CD4-positive, alpha-beta memory T cell (primary cell): Measurements from ENCODE around the gene HAO1. TPM values are rescaled to one million over a fixed set of nuclear protein-coding genes. Genes with fewer than 3 reads are reported as not detected.
"Not testable (repeated sequence)": the region's sequence is repeated elsewhere in the genome, so short reads cannot be mapped to it uniquely, and the experiment has no call there.

Experiments used
- CTCF ChIA-PET: fragments of 350-600 bp; sonication (Branson Sonifier 250); formaldehyde crosslinking; loops from one replicate; lab custom pipeline; 2021; ENCODE audit warnings: inconsistent platforms; ENCODE audit not compliant: partially characterized antibody; lab: Charles Lee
- POLR2A ChIA-PET: fragments of 350-600 bp; sonication (Branson Sonifier 250); formaldehyde crosslinking; loops from one replicate; lab custom pipeline; 2021; ENCODE audit not compliant: partially characterized antibody; lab: Charles Lee
- DNase-seq, 5 donors: peaks; one replicate each; pipeline versions ENCODE4 v3.0.0 to v3.0.0-alpha.2; 2020 to 2022; ENCODE audit warnings: mixed read lengths in 1 of 5
- H3K27ac ChIP-seq: one replicate; pipeline ENCODE4 v1.7.0; 2013; ENCODE audit warnings: low read depth, low read length
- H3K27me3 ChIP-seq: 2 replicates; pipeline ENCODE4 v1.7.0; 2013; ENCODE audit warnings: mild to moderate bottlenecking, low read length, moderate library complexity; ENCODE audit not compliant: insufficient read depth
- H3K36me3 ChIP-seq: 2 replicates; pipeline ENCODE4 v1.7.0; 2013; ENCODE audit warnings: mild to moderate bottlenecking, low read length, moderate library complexity; ENCODE audit not compliant: insufficient read depth
- H3K4me1 ChIP-seq: 2 replicates; pipeline ENCODE4 v1.7.0; 2013; ENCODE audit warnings: mild to moderate bottlenecking, low read length, moderate library complexity; ENCODE audit not compliant: insufficient read depth
- H3K4me3 ChIP-seq, 2 donors: one replicate each; pipeline ENCODE4 v1.7.0; 2013; ENCODE audit warnings: low read length in 2 of 2, mild to moderate bottlenecking in 1 of 2
- H3K9me3 ChIP-seq, 2 donors: one replicate each; pipeline ENCODE4 v1.7.0; 2013; ENCODE audit warnings: low read length in 2 of 2, control low read depth in 1 of 2; ENCODE audit not compliant: control insufficient read depth in 1 of 2
- H3K27ac Mint-ChIP-seq, 7 donors: one replicate each; pipeline ENCODE4 v1.8.0; 2020 to 2021; ENCODE audit warnings: mixed read lengths in 7 of 7, mild to moderate bottlenecking in 6 of 7, inconsistent platforms in 3 of 7, moderate library complexity in 3 of 7
- H3K27me3 Mint-ChIP-seq, 2 donors: one replicate each; pipeline ENCODE4 v1.8.0; 2020 to 2021; ENCODE audit warnings: mixed read lengths in 2 of 2
- H3K36me3 Mint-ChIP-seq, 2 donors: one replicate each; pipeline ENCODE4 v1.8.0; 2020 to 2021; ENCODE audit warnings: mixed read lengths in 2 of 2, inconsistent platforms in 1 of 2, mild to moderate bottlenecking in 1 of 2
- H3K4me1 Mint-ChIP-seq, 4 donors: one replicate each; pipeline ENCODE4 v1.8.0; 2020 to 2021; ENCODE audit warnings: mixed read lengths in 4 of 4, mild to moderate bottlenecking in 1 of 4
- H3K4me3 Mint-ChIP-seq, 8 donors: one replicate each; pipeline ENCODE4 v1.8.0; 2020 to 2021; ENCODE audit warnings: mixed read lengths in 8 of 8, mild to moderate bottlenecking in 7 of 8, moderate library complexity in 6 of 8, inconsistent platforms in 3 of 8
- H3K9me3 Mint-ChIP-seq, 8 donors: one replicate each; pipeline ENCODE4 v1.8.0; 2020 to 2021; ENCODE audit warnings: mixed read lengths in 8 of 8, mild to moderate bottlenecking in 5 of 8, inconsistent platforms in 3 of 8, moderate library complexity in 1 of 8
- intact Hi-C: fragments of 100-400 bp; cut with micrococcal nuclease; formaldehyde crosslinking; loops from one replicate; pipeline ENCODE4 v1.15.1; 2023
- polyA plus RNA-seq, 2 donors: library from polyadenylated mRNA; unstranded; fragments of 300-500 nt; fragmentation: Illumina TruSeq; gene quantifications; one replicate each; pipeline ENCODE4 v1.2.3, GENCODE V29; 2021
- total RNA-seq, 2 experiments: library from RNA; stranded (reverse); gene quantifications; one replicate each; pipeline ENCODE4 v1.2.3, GENCODE V29; 2021

Gene HAO1
- total and polyA plus RNA-seq, 4 experiments from 2014 or later = not detected

DNA sequence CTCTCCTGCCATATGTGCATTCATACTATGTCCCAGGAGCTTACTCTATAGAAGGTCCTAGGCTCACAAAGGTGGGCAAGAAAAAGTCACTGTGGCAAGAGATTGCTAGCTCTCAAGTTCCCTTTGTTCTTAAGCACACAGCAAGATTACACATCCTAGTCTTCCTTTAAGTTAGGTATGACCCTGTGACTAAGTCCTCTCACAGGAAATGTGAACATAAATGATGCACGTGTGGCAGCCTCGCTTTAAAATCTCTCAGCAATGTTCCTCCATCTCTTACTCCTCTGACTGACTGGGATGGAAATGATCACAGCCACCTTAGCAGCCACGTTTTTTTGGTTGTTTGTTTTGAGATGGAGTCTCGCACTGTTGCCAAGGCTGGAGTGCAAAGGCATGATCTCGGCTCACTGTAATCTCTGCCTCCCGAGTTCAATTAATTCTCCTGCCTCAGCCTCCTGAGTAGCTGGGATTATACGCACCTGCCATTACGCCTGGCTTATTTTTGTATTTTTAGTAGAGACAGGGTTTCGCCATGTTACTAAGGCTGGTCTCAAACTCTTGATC is 35.7 kb upstream of the HAO1 start:
- Mint-ChIP-seq H3K4me1 (peaks cover 6 to 9% (median 7%) of the 10 kb centered on the region in 4 donors), H3K27me3 (no peaks in the 10 kb centered on the region), H3K27ac (no peak overlapping the region), H3K9me3 (no peaks in the 10 kb centered on the region), H3K36me3 (peaks cover 14% of the 10 kb centered on the region in 2 donors), H3K4me3 (no peak overlapping the region)
- Histone ChIP-seq H3K27ac (no peak overlapping the region), H3K36me3 (no peaks in the 10 kb centered on the region), H3K27me3 (no peaks in the 10 kb centered on the region), H3K4me3 (no peak overlapping the region), H3K9me3 (no peaks in the 10 kb centered on the region), H3K4me1 (no peaks in the 10 kb centered on the region)
- intact Hi-C loops = no loop called here
- no peak for DNase-seq
- POLR2A ChIA-PET = interaction anchor here (1.1 to 1.9 kb wide), 2 partner anchors 8 to 44 kb away, joined by 3 to 6 read pairs; partner anchors contain the start of gene TMX4
- CTCF ChIA-PET = no interaction called here

GRCh38 chr20:7974785-7975435 is 34.7 kb upstream of the HAO1 start:
- H3K27ac ChIP-seq = no peak overlapping the region
- H3K9me3 ChIP-seq = no peaks in the 10 kb centered on the region
- POLR2A ChIA-PET = interaction anchor here (1.1 to 1.9 kb wide), 2 partner anchors 9 to 45 kb away, joined by 3 to 6 read pairs; partner anchors contain the start of gene TMX4
- intact Hi-C loops = no loop called here
- no peaks in the 10 kb centered on the region for H3K27me3 ChIP-seq
- H3K4me3 Mint-ChIP-seq = no peak overlapping the region
- H3K4me1 Mint-ChIP-seq = no peaks in the 10 kb centered on the region
- H3K27me3 Mint-ChIP-seq = peaks cover 0 to 4% of the 10 kb centered on the region in 2 donors
- peaks cover 4 to 8% of the 10 kb centered on the region in 2 donors for H3K36me3 Mint-ChIP-seq
- H3K27ac Mint-ChIP-seq = peak overlapping the region in 1 of 7 donors; percentile 29
- CTCF ChIA-PET = no interaction called here
- no peaks in the 10 kb centered on the region for H3K36me3 ChIP-seq
- no peak overlapping the region for H3K4me3 ChIP-seq
- DNase-seq = no peak
- no peaks in the 10 kb centered on the region for H3K9me3 Mint-ChIP-seq
- H3K4me1 ChIP-seq = no peaks in the 10 kb centered on the region

GRCh38 chr20:7971536-7972280 is 31.4 kb upstream of the HAO1 start:
- no peaks in the 10 kb centered on the region for H3K36me3 ChIP-seq
- no peaks in the 10 kb centered on the region for H3K27me3 ChIP-seq
- DNase-seq = no peak
- H3K27ac Mint-ChIP-seq = no peak overlapping the region
- H3K4me3 Mint-ChIP-seq = no peak overlapping the region
- intact Hi-C loops = no loop called here
- H3K4me3 ChIP-seq = no peak overlapping the region
- no peaks in the 10 kb centered on the region for H3K9me3 Mint-ChIP-seq
- no peak overlapping the region for H3K27ac ChIP-seq
- CTCF ChIA-PET = interaction anchor here (0.8 kb wide), 1 partner anchor 13 kb away, joined by 3 read pairs; no protein-coding TSS in a partner anchor
- H3K4me1 ChIP-seq = no peaks in the 10 kb centered on the region
- POLR2A ChIA-PET = interaction anchor here (1.0 kb wide), 1 partner anchor 11 kb away, joined by 3 read pairs; no protein-coding TSS in a partner anchor
- H3K9me3 ChIP-seq = no peaks in the 10 kb centered on the region
- no peaks in the 10 kb centered on the region for H3K4me1 Mint-ChIP-seq
- peaks cover 1 to 4% of the 10 kb centered on the region in 2 donors for H3K27me3 Mint-ChIP-seq
- no peaks in the 10 kb centered on the region for H3K36me3 Mint-ChIP-seq

GRCh38 chr20:7967199-7967844 is 27.1 kb upstream of the HAO1 start:
- intact Hi-C loops = no loop called here
- Histone ChIP-seq H3K9me3 (no peaks in the 10 kb centered on the region), H3K4me3 (no peak overlapping the region), H3K27me3 (no peaks in the 10 kb centered on the region), H3K36me3 (no peaks in the 10 kb centered on the region), H3K4me1 (no peaks in the 10 kb centered on the region), H3K27ac (no peak overlapping the region)
- no peak overlapping the region for H3K27ac Mint-ChIP-seq
- no peaks in the 10 kb centered on the region for H3K36me3 Mint-ChIP-seq
- ChIA-PET CTCF (interaction anchor here (1.4 kb wide), 1 partner anchor 31 kb away, joined by 3 read pairs; no protein-coding TSS in a partner anchor), POLR2A (no interaction called here)
- no peaks in the 10 kb centered on the region for H3K9me3 Mint-ChIP-seq
- peaks cover 7 to 13% of the 10 kb centered on the region in 2 donors for H3K27me3 Mint-ChIP-seq
- H3K4me1 Mint-ChIP-seq = no peaks in the 10 kb centered on the region
- H3K4me3 Mint-ChIP-seq = no peak overlapping the region
- no peak for DNase-seq

GRCh38 chr20:7966176-7966575 is 25.9 kb upstream of the HAO1 start:
- ChIA-PET POLR2A (no interaction called here), CTCF (no interaction called here)
- Histone ChIP-seq H3K27me3 (no peaks in the 10 kb centered on the region), H3K4me1 (no peaks in the 10 kb centered on the region), H3K9me3 (no peaks in the 10 kb centered on the region), H3K36me3 (no peaks in the 10 kb centered on the region), H3K4me3 (no peak overlapping the region), H3K27ac (no peak overlapping the region)
- no peak for DNase-seq
- no peaks in the 10 kb centered on the region for H3K9me3 Mint-ChIP-seq
- no peaks in the 10 kb centered on the region for H3K4me1 Mint-ChIP-seq
- intact Hi-C loops = no loop called here
- H3K27me3 Mint-ChIP-seq = peaks cover 7 to 13% of the 10 kb centered on the region in 2 donors
- H3K4me3 Mint-ChIP-seq = no peak overlapping the region
- H3K36me3 Mint-ChIP-seq = no peaks in the 10 kb centered on the region
- no peak overlapping the region for H3K27ac Mint-ChIP-seq

GRCh38 chr20:7959484-7959883 is 19.2 kb upstream of the HAO1 start:
- peaks cover 19 to 23% of the 10 kb centered on the region in 2 donors for H3K27me3 Mint-ChIP-seq
- H3K9me3 Mint-ChIP-seq = peaks cover 0 to 19% (median 11%) of the 10 kb centered on the region in 8 donors
- no peaks in the 10 kb centered on the region for H3K4me1 Mint-ChIP-seq
- Histone ChIP-seq H3K36me3 (no peaks in the 10 kb centered on the region), H3K4me3 (no peak overlapping the region), H3K9me3 (no peaks in the 10 kb centered on the region), H3K27me3 (no peaks in the 10 kb centered on the region), H3K27ac (no peak overlapping the region), H3K4me1 (no peaks in the 10 kb centered on the region)
- no peak for DNase-seq
- H3K36me3 Mint-ChIP-seq = peaks cover 0 to 2% of the 10 kb centered on the region in 2 donors
- ChIA-PET POLR2A (no interaction called here), CTCF (no interaction called here)
- intact Hi-C loops = no loop called here
- peak overlapping the region in 1 of 8 donors; percentile 13 for H3K4me3 Mint-ChIP-seq
- no peak overlapping the region for H3K27ac Mint-ChIP-seq

DNA sequence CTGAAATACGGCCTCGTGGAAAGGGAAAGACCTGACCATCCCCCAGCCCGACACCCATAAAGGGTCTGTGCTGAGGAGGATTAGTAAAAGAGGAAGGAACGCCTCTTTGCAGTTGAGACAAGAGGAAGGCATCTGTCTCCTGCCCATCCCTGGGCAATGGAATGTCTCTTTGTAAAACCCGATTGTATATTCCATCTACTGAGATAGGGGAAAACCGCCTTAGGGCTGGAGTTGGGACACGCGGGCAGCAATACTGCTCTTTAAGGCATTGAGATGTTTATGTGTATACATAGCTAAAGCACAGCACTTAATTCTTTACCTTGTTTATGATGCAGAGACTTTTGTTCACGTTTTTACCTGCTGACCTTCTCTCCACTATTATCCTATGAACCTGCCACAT is 16.3 kb upstream of the HAO1 start:
- H3K4me1 ChIP-seq, H3K4me3 Mint-ChIP-seq, H3K27ac Mint-ChIP-seq, H3K36me3 ChIP-seq, H3K36me3 Mint-ChIP-seq, H3K4me1 Mint-ChIP-seq, H3K27ac ChIP-seq, DNase-seq, CTCF ChIA-PET, intact Hi-C loops, POLR2A ChIA-PET, H3K9me3 ChIP-seq, H3K4me3 ChIP-seq, H3K27me3 ChIP-seq: not testable (repeated sequence)
- H3K27me3 Mint-ChIP-seq = peaks cover 22 to 24% of the 10 kb centered on the region in 2 donors
- peaks cover 0 to 31% (median 21%) of the 10 kb centered on the region in 8 donors for H3K9me3 Mint-ChIP-seq
